HEK293 (cell line): ENCODE measurements around the gene SEMA6D.

Experiments used
- CTCF ChIA-PET: fragments of 350-600 bp; formaldehyde crosslinking; extraction: SDS; loops from one replicate; lab custom pipeline; 2021; ENCODE audit warnings: antibody characterized with exemption; lab: Yijun Ruan, JAX
- POLR2A ChIA-PET: fragments of 300-600 bp; formaldehyde crosslinking; extraction: SDS; loops from one replicate; lab custom pipeline; 2020; ENCODE audit warnings: antibody characterized with exemption, inconsistent platforms; lab: Yijun Ruan, JAX
- H3K27ac ChIP-seq: fragments of 200-500 bp; sonication (Bioruptor generic); 2 replicates; pipeline ENCODE4 v1.5.1; 2014; ENCODE audit warnings: low read depth, low read length, control low read depth, inconsistent platforms; ENCODE audit errors: extremely low read depth
- H3K36me3 ChIP-seq, 2 experiments: fragments of 200-500 bp in 1 of 2; sonication (Bioruptor generic) in 1 of 2; 1 replicate in 1 of 2; 2 replicates in 1 of 2; pipeline ENCODE4 v1.5.1; 2014 to 2017; ENCODE audit warnings: inconsistent platforms in 2 of 2, low read length in 2 of 2; ENCODE audit not compliant: control insufficient read depth in 2 of 2, insufficient read depth in 1 of 2
- H3K4me1 ChIP-seq: fragments of 200-500 bp; sonication (Bioruptor generic); 2 replicates; pipeline ENCODE4 v1.5.1; 2014; ENCODE audit warnings: mild to moderate bottlenecking, low read length, inconsistent platforms; ENCODE audit not compliant: control insufficient read depth, insufficient read depth
- H3K4me3 ChIP-seq: 2 replicates; pipeline ENCODE4 v1.5.1; 2011; ENCODE audit warnings: low read depth, mild to moderate bottlenecking, control low read depth, low read length, moderate library complexity
- H3K9me3 ChIP-seq: fragments of 200-500 bp; sonication (Bioruptor generic); 2 replicates; pipeline ENCODE4 v1.5.1; 2014; ENCODE audit warnings: low read depth, low read length, inconsistent platforms; ENCODE audit not compliant: control insufficient read depth, insufficient read depth
- BCL11A ChIP-seq: fragments of 450-650 bp; formaldehyde crosslinking; IDR thresholded peaks from 2 replicates; pipeline ENCODE4 v1.5.1; 2016; ENCODE audit warnings: low read depth, missing biosample characterization, missing genetic modification characterization
- HOXC10 ChIP-seq: sonication (generic); formaldehyde crosslinking; IDR thresholded peaks from 2 replicates; pipeline ENCODE4 v1.8.1; 2023; ENCODE audit warnings: mild to moderate bottlenecking, missing genetic modification reagents
- INSM2 ChIP-seq: fragments of 450-650 bp; formaldehyde crosslinking; IDR thresholded peaks from 2 replicates; pipeline ENCODE4 v1.5.1; 2016; ENCODE audit warnings: missing biosample characterization, missing genetic modification characterization
- OVOL3 ChIP-seq: fragments of 450-650 bp; formaldehyde crosslinking; IDR thresholded peaks from 2 replicates; pipeline ENCODE4 v1.5.1; 2016; ENCODE audit warnings: missing biosample characterization, missing genetic modification characterization
- PBX3 ChIP-seq: sonication (generic); formaldehyde crosslinking; IDR thresholded peaks from 2 replicates; pipeline ENCODE4 v1.8.1; 2022; ENCODE audit warnings: mild to moderate bottlenecking, moderate library complexity, missing genetic modification reagents
- PRDM1 ChIP-seq: fragments of 450-650 bp; formaldehyde crosslinking; IDR thresholded peaks from 2 replicates; pipeline ENCODE4; 2016; ENCODE audit warnings: missing biosample characterization, missing genetic modification characterization
- SCRT1 ChIP-seq: fragments of 450-650 bp; formaldehyde crosslinking; IDR thresholded peaks from 2 replicates; pipeline ENCODE4 v1.5.1; 2016; ENCODE audit warnings: missing biosample characterization, missing genetic modification characterization, borderline replicate concordance
- SCRT2 ChIP-seq: fragments of 450-650 bp; formaldehyde crosslinking; IDR thresholded peaks from 2 replicates; pipeline ENCODE4 v1.5.1; 2016; ENCODE audit warnings: missing biosample characterization, missing genetic modification characterization
- SP7 ChIP-seq: fragments of 450-650 bp; formaldehyde crosslinking; IDR thresholded peaks from 2 replicates; pipeline ENCODE4 v1.5.1; 2016; ENCODE audit warnings: missing biosample characterization, missing genetic modification characterization
- TCF7L2 ChIP-seq: IDR thresholded peaks from 2 replicates; pipeline ENCODE4 v1.6.1; 2011; ENCODE audit warnings: low read depth, mild to moderate bottlenecking, inconsistent platforms, low read length, moderate library complexity, borderline replicate concordance
- TRIM28 ChIP-seq: IDR thresholded peaks from 2 replicates; pipeline ENCODE4 v1.6.1; 2011; ENCODE audit warnings: low read length, control low read depth, borderline replicate concordance
- WT1 ChIP-seq: fragments of 450-650 bp; formaldehyde crosslinking; IDR thresholded peaks from 2 replicates; pipeline ENCODE4 v1.5.1; 2016; ENCODE audit warnings: missing biosample characterization, missing genetic modification characterization
- ZBTB48 ChIP-seq: fragments of 450-650 bp; formaldehyde crosslinking; IDR thresholded peaks from 2 replicates; pipeline ENCODE4 v1.5.1; 2016; ENCODE audit warnings: missing biosample characterization, missing genetic modification characterization
- ZFP3 ChIP-seq: fragments of 450-650 bp; formaldehyde crosslinking; IDR thresholded peaks from 2 replicates; pipeline ENCODE4 v1.5.1; 2016; ENCODE audit warnings: low read depth, missing biosample characterization, missing genetic modification characterization
- ZNF112 ChIP-seq: fragments of 450-650 bp; formaldehyde crosslinking; IDR thresholded peaks from 2 replicates; pipeline ENCODE4 v1.5.0; 2017; ENCODE audit warnings: missing biosample characterization, missing genetic modification characterization
- ZNF146 ChIP-seq: fragments of 450-650 bp; formaldehyde crosslinking; IDR thresholded peaks from 2 replicates; pipeline ENCODE4 v1.5.1; 2016; ENCODE audit warnings: missing biosample characterization, missing genetic modification characterization
- ZNF169 ChIP-seq: fragments of 450-650 bp; formaldehyde crosslinking; IDR thresholded peaks from 2 replicates; pipeline ENCODE4 v1.5.1; 2016; ENCODE audit warnings: missing biosample characterization, missing genetic modification characterization
- ZNF248 ChIP-seq: fragments of 450-650 bp; formaldehyde crosslinking; IDR thresholded peaks from 2 replicates; pipeline ENCODE4 v1.5.1; 2017; ENCODE audit warnings: missing biosample characterization, missing genetic modification characterization
- ZNF280C ChIP-seq: fragments of 450-650 bp; formaldehyde crosslinking; IDR thresholded peaks from 2 replicates; pipeline ENCODE4 v1.5.1; 2016; ENCODE audit warnings: missing biosample characterization, missing genetic modification characterization
- ZNF391 ChIP-seq: fragments of 450-650 bp; formaldehyde crosslinking; IDR thresholded peaks from 2 replicates; pipeline ENCODE4 v1.5.1; 2016; ENCODE audit warnings: low read depth, missing biosample characterization, missing genetic modification characterization, borderline replicate concordance
- ZNF48 ChIP-seq: fragments of 450-650 bp; formaldehyde crosslinking; IDR thresholded peaks from 2 replicates; pipeline ENCODE4 v1.5.1; 2016; ENCODE audit warnings: missing biosample characterization, missing genetic modification characterization
- ZNF510 ChIP-seq: fragments of 450-650 bp; formaldehyde crosslinking; IDR thresholded peaks from 2 replicates; pipeline ENCODE4 v1.5.1; 2018; ENCODE audit warnings: mild to moderate bottlenecking, missing genetic modification characterization, missing biosample characterization; ENCODE audit not compliant: insufficient replicate concordance
- ZNF629 ChIP-seq: fragments of 450-650 bp; formaldehyde crosslinking; IDR thresholded peaks from 2 replicates; pipeline ENCODE4 v1.5.1; 2017; ENCODE audit warnings: missing biosample characterization, missing genetic modification characterization
- ZSCAN5A ChIP-seq: fragments of 450-650 bp; formaldehyde crosslinking; IDR thresholded peaks from 2 replicates; pipeline ENCODE4 v1.5.1; 2016; ENCODE audit warnings: missing biosample characterization, missing genetic modification characterization
- ZXDB ChIP-seq: fragments of 450-650 bp; formaldehyde crosslinking; IDR thresholded peaks from 2 replicates; pipeline ENCODE4 v1.5.1; 2016; ENCODE audit warnings: missing biosample characterization, missing genetic modification characterization

Gene SEMA6D

GRCh38 chr15:47682661-47683060 is 34.6 kb upstream of the SEMA6D start:
- POLR2A ChIA-PET = no interaction called here
- Histone ChIP-seq H3K4me1 (no peaks in the 10 kb centered on the region), H3K4me3 (no peak overlapping the region), H3K27ac (no peak overlapping the region), H3K9me3 (no peaks in the 10 kb centered on the region), H3K36me3 (no peaks in the 10 kb centered on the region)
- CTCF ChIA-PET = no interaction called here
- no peak for TF ChIP-seq ZNF629 (tag by site-specific recombination)

GRCh38 chr15:47685141-47685870 is 32.0 kb upstream of the SEMA6D start:
- ChIA-PET CTCF (no interaction called here), POLR2A (no interaction called here)
- Histone ChIP-seq H3K27ac (no peak overlapping the region), H3K9me3 (no peaks in the 10 kb centered on the region), H3K36me3 (no peaks in the 10 kb centered on the region), H3K4me1 (no peaks in the 10 kb centered on the region), H3K4me3 (no peak overlapping the region)
- no peak for TF ChIP-seq ZSCAN5A (tag by site-specific recombination)
- no peak for TF ChIP-seq ZNF146 (tag by site-specific recombination)
- TF ChIP-seq ZNF169 (tag by site-specific recombination) = no peak
- no peak for TF ChIP-seq OVOL3 (tag by site-specific recombination)
- no peak for TF ChIP-seq INSM2
- TF ChIP-seq WT1 (tag by site-specific recombination) = no peak
- TF ChIP-seq TRIM28 = no peak
- TF ChIP-seq ZNF248 (tag by site-specific recombination) = no peak
- no peak for TF ChIP-seq ZNF280C
- no peak for TF ChIP-seq HOXC10 (CRISPR knock-in tag)
- no peak for TF ChIP-seq ZNF112 (tag by site-specific recombination)
- TF ChIP-seq PRDM1 (tag by site-specific recombination) = no peak
- TF ChIP-seq ZNF510 (tag by site-specific recombination) = no peak
- no peak for TF ChIP-seq BCL11A
- TF ChIP-seq ZFP3 (tag by site-specific recombination) = no peak

- no peaks in the 10 kb centered on the region for H3K4me1 ChIP-seq
- no peaks in the 10 kb centered on the region for H3K9me3 ChIP-seq
- no peak for TF ChIP-seq ZNF48 (tag by site-specific recombination)
- TF ChIP-seq PBX3 (CRISPR knock-in tag) = no peak
- TF ChIP-seq ZBTB48 (tag by site-specific recombination) = no peak
- no peak for TF ChIP-seq TCF7L2
- TF ChIP-seq SP7 (tag by site-specific recombination) = no peak
- TF ChIP-seq ZNF391 (tag by site-specific recombination) = no peak
- TF ChIP-seq SCRT1 = no peak
- TF ChIP-seq SCRT2 (tag by site-specific recombination) = no peak
- TF ChIP-seq ZXDB = no peak
- H3K36me3 ChIP-seq = no peaks in the 10 kb centered on the region
- H3K4me3 ChIP-seq = no peak overlapping the region
- ChIA-PET POLR2A (no interaction called here), CTCF (no interaction called here)
- H3K27ac ChIP-seq = no peak overlapping the region
These were observed 28.7 kb upstream of the SEMA6D start for GRCh38 chr15:47688573-47689086.
